Stomach (tissue), 9 donors: Measurements from ENCODE around the gene SPDEF. TPM values are rescaled to one million over a fixed set of nuclear protein-coding genes. Genes with fewer than 3 reads are reported as not detected.
A peak's percentile ranks its signal among the peaks of the same experiment; 100 is the strongest.

Experiments used
- DNase-seq, 2 donors: peaks; one replicate each; pipeline versions ENCODE4 v3.0.0 to v3.0.0-alpha.2; 2013 to 2019
- H3K27ac ChIP-seq, 5 donors: fragments of 200-600 bp in 4 of 5; sonication (generic) in 4 of 5; one replicate each; pipeline ENCODE4 v1.5.1; 2013 to 2019; ENCODE audit warnings: mild to moderate bottlenecking in 1 of 5, moderate library complexity in 1 of 5
- H3K27me3 ChIP-seq, 3 donors: fragments of 200-600 bp; sonication (generic); one replicate each; pipeline ENCODE4 v1.5.1; 2017 to 2019; ENCODE audit warnings: mixed run types in 1 of 3
- H3K36me3 ChIP-seq, 4 donors: fragments of 200-600 bp; sonication (generic); 1 replicate in 3 of 4; 2 replicates in 1 of 4; pipeline ENCODE4 v1.5.1; 2016 to 2019
- H3K4me1 ChIP-seq, 4 donors: fragments of 200-600 bp; sonication (generic); one replicate each; pipeline ENCODE4 v1.5.1; 2016 to 2019
- H3K4me3 ChIP-seq, 4 donors: fragments of 200-600 bp; sonication (generic) in 3 of 4; one replicate each; pipeline ENCODE4 v1.5.1; 2016 to 2019; ENCODE audit warnings: mild to moderate bottlenecking in 1 of 4
- H3K9me3 ChIP-seq, 4 donors: fragments of 200-600 bp; sonication (generic); one replicate each; pipeline ENCODE4 v1.5.1; 2016 to 2019
- EP300 ChIP-seq: sonication (generic); formaldehyde crosslinking; IDR thresholded peaks from one replicate; pipeline ENCODE4 v1.6.1; 2017; ENCODE audit warnings: antibody characterized with exemption
- POLR2A ChIP-seq, 4 donors: fragments of 450-650 bp; IDR thresholded peaks; one replicate each; pipeline ENCODE4 v1.6.1; 2016; ENCODE audit warnings: antibody characterized with exemption in 4 of 4, control low read depth in 2 of 4, mild to moderate bottlenecking in 1 of 4, moderate library complexity in 1 of 4
- POLR2AphosphoS5 ChIP-seq, 3 donors: sonication (generic); formaldehyde crosslinking; IDR thresholded peaks; one replicate each; pipeline ENCODE4 v1.6.1; 2016; ENCODE audit warnings: antibody characterized with exemption in 3 of 3
- WGBS, 5 donors: extraction: QIAGEN DNeasy Blood & Tissue Kit in 3 of 5; methylation state at CpG; one replicate each; pipeline versions ENCODE4 v1.1.5 to v1.1.7; 2013 to 2018; 5-methylcytosine and 5-hydroxymethylcytosine counted together
- intact Hi-C: fragments of 100-400 bp; cut with DNase I; formaldehyde crosslinking; loops from one replicate; pipeline ENCODE4 v1.15.1; 2023; ENCODE audit warnings: low total_unique reads
- polyA plus RNA-seq, 3 donors: library from polyadenylated mRNA; stranded (reverse); fragments of 200-250 nt; gene quantifications; one replicate each; pipeline ENCODE4 v1.2.3, GENCODE V29; 2013
- total RNA-seq, 5 donors: library from RNA; depleted of rRNA; stranded (reverse); fragments of >200 nt; gene quantifications; one replicate each; pipeline versions ENCODE4 v1.1.0 to v1.2.3, GENCODE V29; 2014 to 2016
- TF ChIP-seq, protein P1 (sequence below), 7 experiments: fragments of 450-650 bp in 4 of 7; fragments of 200-600 bp in 3 of 7; sonication (generic) in 3 of 7; IDR thresholded peaks; one replicate each; pipeline ENCODE4 v1.5.1; 2016 to 2019; ENCODE audit warnings: antibody characterized with exemption in 7 of 7, control low read depth in 2 of 7, mild to moderate bottlenecking in 1 of 7
- donor health status: healthy with polysubstance abuse.
- donor health status: Bipolar disorder and iron deficiency.
- donor health status: healthy.

SPDEF gene
- total and polyA plus RNA-seq, 8 donors = 2.2 to 129 (median 31.4) TPM

DNA sequence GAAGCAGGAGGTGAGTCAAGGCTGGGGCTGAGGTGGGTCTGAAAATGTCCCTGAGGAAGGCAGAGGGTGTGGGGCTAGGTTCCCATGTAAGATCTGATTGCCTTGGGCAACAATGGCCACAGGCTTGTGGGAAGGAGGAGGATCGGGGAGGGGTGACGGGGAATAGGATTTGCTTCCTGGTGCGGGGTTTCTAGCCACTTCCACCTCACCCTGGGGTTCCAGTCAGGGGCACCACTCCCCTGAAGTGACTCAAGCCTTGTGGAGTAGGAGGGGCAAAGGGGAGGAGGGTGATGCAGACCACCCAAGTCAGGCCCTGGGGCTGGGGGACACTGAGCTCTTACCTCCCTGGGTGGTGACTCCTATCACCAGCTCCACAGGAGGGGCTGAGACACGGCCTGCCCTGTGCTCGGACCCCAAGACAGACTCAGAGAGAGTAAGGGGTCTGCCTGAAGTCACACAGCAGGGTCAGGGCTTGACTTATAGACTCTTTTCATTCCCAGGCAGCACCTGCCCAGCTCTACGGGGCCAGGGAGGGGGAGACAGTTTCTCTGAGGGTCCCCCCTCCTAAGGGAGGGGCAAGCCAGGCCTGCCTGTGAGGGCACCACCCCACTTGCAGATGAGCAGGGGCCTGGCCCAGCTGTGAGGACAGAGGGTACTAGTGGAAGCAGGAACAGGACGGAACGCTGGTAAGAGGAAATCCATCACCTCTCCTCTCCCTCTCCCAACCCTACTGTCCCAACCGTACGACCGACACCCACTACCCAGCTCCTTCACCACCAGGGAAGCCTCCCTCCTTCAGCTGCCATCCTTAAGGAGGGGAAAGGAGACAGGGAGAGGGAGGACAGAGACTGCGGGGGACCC lies 12.4 kb upstream of the SPDEF start:
- Histone ChIP-seq H3K9me3 (no peaks in the 10 kb centered on the region), H3K36me3 (no peaks in the 10 kb centered on the region), H3K4me3 (no peak overlapping the region), H3K27me3 (peaks cover 3 to 67% (median 7%) of the 10 kb centered on the region in 3 donors), H3K4me1 (peaks cover 0 to 11% (median 5%) of the 10 kb centered on the region in 4 donors), H3K27ac (no peak overlapping the region)
- TF ChIP-seq, protein P1, sequence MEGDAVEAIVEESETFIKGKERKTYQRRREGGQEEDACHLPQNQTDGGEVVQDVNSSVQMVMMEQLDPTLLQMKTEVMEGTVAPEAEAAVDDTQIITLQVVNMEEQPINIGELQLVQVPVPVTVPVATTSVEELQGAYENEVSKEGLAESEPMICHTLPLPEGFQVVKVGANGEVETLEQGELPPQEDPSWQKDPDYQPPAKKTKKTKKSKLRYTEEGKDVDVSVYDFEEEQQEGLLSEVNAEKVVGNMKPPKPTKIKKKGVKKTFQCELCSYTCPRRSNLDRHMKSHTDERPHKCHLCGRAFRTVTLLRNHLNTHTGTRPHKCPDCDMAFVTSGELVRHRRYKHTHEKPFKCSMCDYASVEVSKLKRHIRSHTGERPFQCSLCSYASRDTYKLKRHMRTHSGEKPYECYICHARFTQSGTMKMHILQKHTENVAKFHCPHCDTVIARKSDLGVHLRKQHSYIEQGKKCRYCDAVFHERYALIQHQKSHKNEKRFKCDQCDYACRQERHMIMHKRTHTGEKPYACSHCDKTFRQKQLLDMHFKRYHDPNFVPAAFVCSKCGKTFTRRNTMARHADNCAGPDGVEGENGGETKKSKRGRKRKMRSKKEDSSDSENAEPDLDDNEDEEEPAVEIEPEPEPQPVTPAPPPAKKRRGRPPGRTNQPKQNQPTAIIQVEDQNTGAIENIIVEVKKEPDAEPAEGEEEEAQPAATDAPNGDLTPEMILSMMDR (IDR thresholded peaks at IDR 0.05) = no peak
- TF ChIP-seq POLR2A (IDR thresholded peaks at IDR 0.05) (no peak), EP300 (no peak), POLR2AphosphoS5 (IDR thresholded peaks at IDR 0.05) (no peak)
- intact Hi-C loops = no loop called here
- DNase-seq = peak in 1 of 2 donors; percentile 68
- WGBS, 5 donors = 58 to 69% (median 64%) methylated on average over 11 to 12 of the region's 12 CpGs

DNA sequence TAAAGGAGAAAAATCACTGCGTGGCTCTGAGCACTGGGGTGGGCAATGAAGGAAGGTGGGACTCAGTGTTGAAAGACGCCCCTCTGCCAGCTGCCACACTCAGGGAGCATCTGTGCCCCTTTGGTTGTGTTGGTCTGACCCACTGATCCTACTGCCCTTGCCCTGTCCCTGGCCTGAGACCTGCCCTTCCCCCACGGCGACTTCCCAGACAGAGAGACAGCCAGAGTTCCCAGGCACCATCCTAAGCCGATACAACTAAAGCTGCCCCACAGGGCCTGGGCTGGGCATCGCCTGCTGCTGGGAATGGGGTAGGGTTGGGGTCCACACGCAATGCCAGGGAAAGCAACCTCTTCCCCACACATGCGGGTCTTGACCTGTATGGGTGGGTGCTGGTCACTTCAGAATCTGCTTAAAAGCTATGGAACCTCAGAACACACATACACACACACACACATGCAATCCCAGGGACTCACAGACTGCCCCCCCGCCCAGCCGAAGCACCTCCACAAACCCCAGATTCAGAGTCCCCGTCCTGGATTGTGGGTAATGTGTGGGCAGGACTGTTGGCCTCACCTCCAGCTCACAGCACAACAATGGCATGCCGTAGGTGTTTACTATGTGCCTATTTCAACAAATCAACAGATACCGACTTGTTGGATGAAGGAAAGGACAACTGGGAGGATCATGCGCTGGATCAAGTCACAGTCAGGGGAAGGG lies 10.9 kb upstream of the SPDEF start:
- intact Hi-C loops = no loop called here
- H3K27me3 ChIP-seq = peaks cover 3 to 65% (median 7%) of the 10 kb centered on the region in 3 donors

DNA sequence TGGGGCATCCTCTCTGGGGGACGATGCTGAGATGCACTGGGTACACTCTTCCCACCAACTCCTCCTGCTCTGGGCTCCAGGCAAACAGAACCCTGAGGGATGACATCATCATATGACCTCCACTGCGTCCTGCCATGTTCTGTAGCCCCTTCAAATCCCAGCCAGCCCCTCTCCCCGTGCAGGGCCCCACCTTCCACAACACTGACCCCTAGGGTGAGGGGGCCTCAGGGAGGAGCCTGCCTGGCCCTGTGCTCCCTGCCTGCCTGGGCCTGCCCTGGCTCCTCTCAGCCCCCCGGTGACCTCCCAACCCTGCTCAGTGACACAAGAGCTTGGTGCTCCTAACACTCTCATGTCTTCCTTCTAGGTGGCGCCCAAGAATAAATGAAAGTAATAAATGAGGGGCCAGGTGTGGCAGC lies 9.6 kb upstream of the SPDEF start:
- peaks cover 12 to 36% (median 24%) of the 10 kb centered on the region in 4 donors for H3K4me1 ChIP-seq
- no peak overlapping the region for H3K4me3 ChIP-seq
- H3K27ac ChIP-seq = no peak overlapping the region
- intact Hi-C loops = no loop called here
- H3K27me3 ChIP-seq = peaks cover 3 to 54% (median 7%) of the 10 kb centered on the region in 3 donors
- TF ChIP-seq, protein P1 (IDR thresholded peaks at IDR 0.05) = no peak
- TF ChIP-seq POLR2AphosphoS5 (IDR thresholded peaks at IDR 0.05) = no peak
- TF ChIP-seq EP300 = no peak
- TF ChIP-seq POLR2A (IDR thresholded peaks at IDR 0.05) = no peak
- DNase-seq = no peak
- no peaks in the 10 kb centered on the region for H3K36me3 ChIP-seq
- H3K9me3 ChIP-seq = no peaks in the 10 kb centered on the region
- 61 to 78% (median 73%) methylated on average over 4 to 5 of the region's 5 CpGs for WGBS, 5 donors

More for the DNA sequence above, 10.9 kb upstream of the SPDEF start:
- 61 to 73% (median 71%) methylated on average over 13 to 14 of the region's 14 CpGs for WGBS, 5 donors
- TF ChIP-seq POLR2AphosphoS5 (IDR thresholded peaks at IDR 0.05) = no peak
- no peak for TF ChIP-seq EP300
- no peak for TF ChIP-seq POLR2A (IDR thresholded peaks at IDR 0.05)
- TF ChIP-seq, protein P1 (IDR thresholded peaks at IDR 0.05) = no peak
- Histone ChIP-seq H3K4me3 (no peak overlapping the region), H3K27ac (no peak overlapping the region), H3K4me1 (peaks cover 4 to 24% (median 18%) of the 10 kb centered on the region in 4 donors), H3K9me3 (no peaks in the 10 kb centered on the region), H3K36me3 (no peaks in the 10 kb centered on the region)
- DNase-seq = no peak

DNA sequence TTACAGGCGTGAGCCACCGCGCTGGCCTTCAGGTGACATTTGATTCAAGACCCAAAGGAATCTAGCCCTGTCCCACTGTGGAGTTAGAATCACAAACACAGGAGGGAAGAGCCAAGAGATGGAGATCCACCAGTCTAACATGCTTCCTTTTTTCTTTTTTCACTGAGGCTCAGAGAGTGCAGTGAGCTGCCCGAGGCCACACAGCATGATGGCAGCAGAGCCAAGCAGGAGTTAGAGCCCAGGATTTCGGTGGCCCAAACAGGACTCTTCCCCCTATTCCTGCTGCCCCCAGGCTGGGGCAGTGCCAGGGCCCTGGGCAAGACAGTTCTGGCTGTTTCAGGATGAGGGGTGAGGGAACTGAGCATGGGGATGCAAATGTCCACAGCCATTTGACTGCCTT lies 8.1 kb upstream of the SPDEF start:
- 84 to 94% (median 88%) methylated on average over 5 of the region's 5 CpGs for WGBS, 5 donors
- intact Hi-C loops = no loop called here
- no peak overlapping the region for H3K4me3 ChIP-seq
- peaks cover 21 to 47% (median 35%) of the 10 kb centered on the region in 4 donors for H3K4me1 ChIP-seq
- peak overlapping the region in 1 of 5 donors; percentile 51 for H3K27ac ChIP-seq
- no peaks in the 10 kb centered on the region for H3K9me3 ChIP-seq
- H3K36me3 ChIP-seq = no peaks in the 10 kb centered on the region
- TF ChIP-seq, protein P1 (IDR thresholded peaks at IDR 0.05) = no peak
- TF ChIP-seq POLR2A (IDR thresholded peaks at IDR 0.05) (no peak), EP300 (no peak), POLR2AphosphoS5 (IDR thresholded peaks at IDR 0.05) (no peak)
- DNase-seq = no peak
- H3K27me3 ChIP-seq = peaks cover 0 to 38% (median 7%) of the 10 kb centered on the region in 3 donors
